ENCODE measurements around the gene OR8B8.

GRCh38 chr11:124460459-124460858 is 15.0 kb upstream of the OR8B8 start:
- TF ChIP-seq CTCF (IDR thresholded peaks at IDR 0.05) (no peak), EP300 (IDR thresholded peaks at IDR 0.05) (no peak)

Measured in tibial nerve (tissue), 4 donors.